Activated CD4-positive, alpha-beta T cell treated with anti-CD3 and anti-CD28 coated beads for 48 hours (primary cell): ENCODE data around the gene KDM2A.

ENCODE experiments used
- DNase-seq: peaks from one replicate; pipeline ENCODE4 v3.0.0-alpha.2; 2020

KDM2A gene

GRCh38 chr11:67287355-67288197 is 168.5 kb downstream of the KDM2A start:
- DNase-seq: peak; percentile 43

DNA sequence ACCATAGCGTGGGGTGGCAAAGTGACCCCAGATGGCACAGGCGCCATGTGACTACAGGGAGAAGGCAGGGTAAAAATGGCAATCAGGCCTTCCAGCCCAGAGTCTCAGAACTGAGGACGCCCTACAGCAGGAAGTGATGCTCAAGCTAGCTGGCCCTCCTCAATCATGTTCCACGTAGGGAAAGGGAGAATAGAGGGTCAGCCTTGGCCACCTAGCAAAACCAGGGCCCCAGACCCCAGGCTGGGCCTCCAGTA is 169.1 kb downstream of the KDM2A start:
- DNase-seq: no peak

DNA sequence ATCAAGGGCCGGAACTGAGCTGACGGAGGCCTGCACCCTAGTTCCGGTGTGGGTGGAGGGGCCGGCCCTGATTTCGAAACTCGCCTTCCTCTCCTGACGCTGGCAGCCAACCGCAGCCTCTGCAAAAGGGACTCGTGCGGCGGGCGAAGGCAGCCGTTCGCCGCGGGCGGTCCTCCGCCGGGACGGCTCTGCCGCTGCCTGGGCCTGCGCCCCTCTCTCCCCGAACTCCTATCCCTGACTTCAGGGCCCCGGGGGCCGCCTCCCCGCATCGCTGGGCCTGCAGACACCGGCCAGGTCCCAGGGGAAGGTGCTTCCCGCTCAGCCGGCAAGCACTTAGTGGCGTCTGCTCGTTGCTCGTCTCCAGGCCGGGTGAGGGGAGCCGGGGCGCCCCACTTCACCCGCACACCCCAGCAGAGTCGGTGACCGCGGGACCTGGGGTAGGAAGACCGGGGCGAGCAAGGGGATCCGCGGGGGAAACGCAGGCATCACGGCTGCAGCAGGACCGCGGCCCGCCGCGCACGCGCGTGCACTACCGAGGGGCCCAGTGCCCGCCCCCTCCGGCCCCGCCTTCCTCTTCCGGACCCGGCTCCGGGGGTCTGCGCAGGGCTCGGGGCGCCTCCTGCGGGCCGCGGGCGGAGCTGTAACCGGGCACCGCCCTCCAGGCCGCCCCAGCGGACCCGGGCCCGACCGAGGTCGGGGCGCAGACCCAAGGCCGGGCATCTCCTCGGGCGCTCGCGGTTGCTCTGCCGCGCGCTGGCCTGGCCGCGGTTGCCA is 169.6 kb downstream of the KDM2A start:
- DNase-seq: peak; percentile 93

DNA sequence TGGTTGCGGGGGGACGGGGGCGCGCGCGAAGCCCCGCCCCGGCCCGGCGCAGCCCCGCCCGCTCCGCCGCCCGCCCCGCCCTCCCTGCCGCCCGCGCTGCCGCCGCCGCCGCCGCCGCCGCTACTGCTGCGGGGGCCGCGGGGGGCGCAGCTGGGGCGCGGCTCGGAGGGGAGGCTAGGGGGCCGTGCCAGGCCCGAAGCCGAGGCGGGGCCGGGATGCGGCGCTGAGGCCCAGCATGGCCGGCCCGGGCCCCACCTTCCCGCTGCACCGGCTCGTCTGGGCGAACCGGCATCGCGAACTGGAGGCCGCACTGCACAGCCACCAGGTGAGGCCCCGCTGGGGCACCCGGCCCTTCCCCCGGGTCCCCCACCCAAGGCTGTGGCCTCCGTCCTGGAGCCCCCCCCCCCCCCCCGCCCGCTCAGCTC is 170.2 kb downstream of the KDM2A start, which contains the start of gene ANKRD13D:
ANKRD13D (plus strand) TSS at position 78 of the 425 bp plus-strand sequence; CDS start at position 236, 158 bp downstream.
- DNase-seq: no peak

GRCh38 chr11:67289651-67290479 is 170.8 kb downstream of the KDM2A start:
- no peak for DNase-seq

DNA sequence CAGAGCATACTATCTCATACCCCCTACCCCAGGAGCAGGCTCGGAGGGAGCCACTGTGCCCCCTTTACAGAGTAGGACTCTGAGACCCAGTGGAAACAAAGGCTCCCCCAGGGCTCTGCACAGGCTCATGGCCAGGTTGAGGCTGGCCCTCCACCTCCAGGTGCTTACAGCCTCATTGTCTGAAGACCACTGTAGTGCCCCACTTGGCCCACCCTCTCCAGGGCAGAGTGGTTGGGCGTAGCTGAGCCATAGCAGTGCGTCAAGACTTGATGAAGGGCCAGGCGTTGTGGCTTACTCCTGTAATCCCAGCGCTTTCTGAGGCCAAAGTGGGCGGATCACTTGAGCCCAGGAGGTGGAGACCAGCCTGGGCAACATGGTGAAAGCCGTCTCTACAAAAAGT is 171.7 kb downstream of the KDM2A start:
- DNase-seq: no peak

DNA sequence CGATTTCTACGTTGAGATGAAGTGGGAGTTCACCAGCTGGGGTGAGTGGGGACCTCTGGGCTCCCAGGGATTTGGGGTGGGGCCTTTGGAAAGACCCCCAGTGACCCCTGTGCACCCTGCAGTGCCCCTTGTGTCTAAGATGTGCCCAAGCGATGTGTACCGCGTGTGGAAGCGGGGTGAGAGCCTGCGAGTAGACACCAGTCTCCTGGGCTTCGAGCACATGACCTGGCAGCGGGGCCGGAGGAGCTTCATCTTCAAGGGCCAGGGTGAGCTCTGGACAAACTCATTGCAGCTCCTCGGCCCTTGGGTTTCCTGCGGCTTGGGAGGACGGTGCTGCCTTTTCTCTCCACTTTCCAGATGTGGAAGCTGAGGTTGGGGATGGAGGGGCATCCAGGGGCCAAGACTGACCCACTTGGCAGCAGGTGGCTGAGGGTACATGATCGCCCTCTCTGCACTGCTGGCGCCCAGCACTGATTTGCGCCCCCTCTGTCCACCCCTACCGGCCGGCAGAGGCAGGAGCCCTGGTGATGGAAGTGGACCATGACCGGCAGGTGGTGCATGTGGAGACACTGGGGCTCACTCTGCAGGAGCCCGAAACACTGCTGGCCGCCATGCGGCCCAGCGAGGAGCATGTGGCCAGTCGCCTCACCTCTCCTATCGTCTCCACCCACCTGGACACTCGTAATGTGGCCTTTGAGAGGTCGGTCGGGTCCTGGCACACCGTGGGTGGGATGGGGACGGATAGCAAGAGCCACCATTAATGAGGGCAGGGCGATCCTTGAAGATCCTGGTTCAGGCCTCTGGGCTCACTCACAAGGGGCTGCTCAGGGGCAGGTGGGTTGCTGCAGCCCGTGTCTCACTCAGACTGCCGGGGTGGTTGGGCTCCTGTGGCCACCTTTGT is 172.7 kb downstream of the KDM2A start:
- no peak for DNase-seq

GRCh38 chr11:67292671-67293070 is 173.6 kb downstream of the KDM2A start:
- no peak for DNase-seq

- DNase-seq: no peak
These were observed 174.0 kb downstream of the KDM2A start for GRCh38 chr11:67293090-67293489.

DNA sequence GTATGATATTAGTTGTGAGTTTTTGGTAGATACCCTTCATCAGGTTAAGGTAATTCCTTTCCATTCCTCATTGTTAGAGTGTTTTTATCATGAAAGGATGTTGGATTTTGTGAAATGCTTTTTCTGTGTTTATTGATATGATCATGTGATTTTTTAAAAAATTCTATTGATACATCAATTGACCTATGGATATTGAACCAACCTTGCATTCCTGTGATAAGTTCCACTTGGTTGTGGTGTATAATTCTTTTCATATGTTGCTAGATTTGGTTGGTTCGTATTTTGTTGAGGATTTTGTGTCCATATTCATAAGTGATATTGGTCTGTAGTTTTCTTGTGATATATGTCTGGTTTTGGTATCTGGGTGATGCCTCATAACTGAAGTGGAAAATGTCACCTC is 176.8 kb downstream of the KDM2A start:
- no peak for DNase-seq

DNA sequence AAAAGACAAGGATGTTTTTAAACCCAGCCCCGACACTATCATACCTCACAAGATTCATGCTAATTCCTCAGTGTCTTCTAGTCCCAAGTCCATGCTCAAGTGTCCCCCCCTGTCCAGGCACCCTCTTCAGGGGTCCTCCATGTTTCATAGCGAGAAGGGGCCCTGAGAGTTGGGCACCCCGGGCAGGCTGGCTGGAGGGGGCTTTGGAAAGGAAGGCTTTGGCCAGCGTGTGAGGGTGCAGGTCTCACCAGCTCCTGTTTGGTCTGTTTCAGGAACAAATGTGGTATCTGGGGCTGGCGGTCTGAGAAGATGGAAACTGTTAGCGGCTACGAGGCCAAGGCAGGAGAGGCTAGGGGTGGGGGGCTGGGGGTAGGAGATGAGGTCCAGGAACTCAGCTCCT is 179.7 kb downstream of the KDM2A start:
- DNase-seq: no peak

- DNase-seq: no peak
These were observed 180.6 kb downstream of the KDM2A start for GRCh38 chr11:67299471-67300191.

DNA sequence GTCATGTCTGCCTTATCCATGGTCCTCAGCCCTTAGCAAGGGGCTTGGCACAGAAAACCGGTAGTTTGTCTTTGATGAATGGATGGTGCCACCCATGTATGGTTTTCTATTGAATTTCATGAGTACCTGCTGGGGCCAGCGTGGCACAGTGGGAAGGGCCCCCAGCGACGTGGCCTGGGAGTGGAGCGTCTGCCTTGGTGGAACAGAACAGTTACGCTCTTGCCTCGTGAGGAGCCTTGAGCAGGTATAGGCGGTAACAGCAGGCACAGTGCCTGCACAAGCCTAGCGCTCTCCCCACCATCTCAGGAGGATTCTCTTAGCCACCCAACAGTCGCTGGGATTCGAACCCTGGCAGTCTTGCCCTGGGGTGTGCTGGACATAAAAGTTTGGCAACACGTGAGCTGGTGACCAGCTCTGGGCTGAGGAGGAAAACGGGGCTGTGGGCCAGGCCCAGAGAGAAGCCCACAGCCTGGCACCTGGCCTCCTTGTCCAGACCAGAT is 181.2 kb downstream of the KDM2A start:
- DNase-seq: no peak

DNA sequence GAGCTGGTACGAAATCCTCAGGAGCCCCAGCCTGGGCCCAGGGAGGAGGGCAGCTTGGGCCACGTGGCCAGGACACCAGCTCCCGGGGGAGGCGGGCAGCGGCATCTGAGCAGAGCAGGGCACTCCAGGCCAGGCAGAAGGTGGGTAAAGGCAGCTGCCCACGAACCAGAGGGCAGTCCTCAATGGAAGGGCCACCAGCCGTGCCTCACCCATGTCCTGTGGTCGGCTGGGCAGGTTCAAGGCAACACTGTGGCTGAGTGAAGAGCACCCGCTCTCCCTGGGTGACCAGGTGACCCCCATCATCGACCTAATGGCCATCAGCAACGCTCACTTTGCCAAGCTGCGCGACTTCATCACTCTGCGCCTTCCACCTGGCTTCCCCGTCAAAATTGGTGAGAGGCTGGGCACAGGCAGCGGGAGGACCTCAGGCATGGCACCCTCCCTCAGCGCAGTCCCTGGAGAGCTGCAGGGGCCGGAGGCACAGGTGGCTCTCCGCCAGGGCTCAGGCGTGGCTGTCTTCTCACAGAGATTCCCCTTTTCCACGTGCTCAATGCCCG is 181.8 kb downstream of the KDM2A start:
- DNase-seq: no peak

DNA sequence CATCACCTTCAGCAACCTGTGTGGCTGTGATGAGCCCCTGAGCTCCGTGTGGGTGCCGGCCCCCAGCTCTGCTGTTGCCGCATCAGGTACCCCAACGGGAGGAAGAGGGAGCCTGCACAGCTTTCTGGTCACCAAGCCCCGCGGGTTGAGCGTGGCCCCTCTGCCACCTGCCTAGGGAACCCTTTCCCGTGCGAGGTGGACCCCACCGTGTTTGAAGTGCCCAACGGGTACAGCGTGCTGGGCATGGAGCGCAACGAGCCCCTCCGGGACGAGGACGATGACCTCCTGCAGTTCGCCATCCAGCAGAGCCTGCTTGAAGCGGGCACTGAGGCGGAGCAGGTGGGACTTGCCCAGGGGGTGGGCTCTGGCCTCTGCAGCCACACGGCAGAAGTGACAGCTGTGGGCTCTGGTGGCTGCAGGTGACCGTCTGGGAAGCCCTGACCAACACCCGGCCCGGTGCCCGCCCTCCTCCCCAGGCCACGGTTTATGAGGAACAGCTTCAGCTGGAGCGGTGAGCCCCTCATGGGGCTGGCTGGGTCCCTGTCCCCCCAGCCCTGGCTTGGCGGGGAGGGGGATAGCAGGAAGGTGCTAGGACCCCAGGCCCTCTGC is 182.4 kb downstream of the KDM2A start:
- DNase-seq: no peak

DNA sequence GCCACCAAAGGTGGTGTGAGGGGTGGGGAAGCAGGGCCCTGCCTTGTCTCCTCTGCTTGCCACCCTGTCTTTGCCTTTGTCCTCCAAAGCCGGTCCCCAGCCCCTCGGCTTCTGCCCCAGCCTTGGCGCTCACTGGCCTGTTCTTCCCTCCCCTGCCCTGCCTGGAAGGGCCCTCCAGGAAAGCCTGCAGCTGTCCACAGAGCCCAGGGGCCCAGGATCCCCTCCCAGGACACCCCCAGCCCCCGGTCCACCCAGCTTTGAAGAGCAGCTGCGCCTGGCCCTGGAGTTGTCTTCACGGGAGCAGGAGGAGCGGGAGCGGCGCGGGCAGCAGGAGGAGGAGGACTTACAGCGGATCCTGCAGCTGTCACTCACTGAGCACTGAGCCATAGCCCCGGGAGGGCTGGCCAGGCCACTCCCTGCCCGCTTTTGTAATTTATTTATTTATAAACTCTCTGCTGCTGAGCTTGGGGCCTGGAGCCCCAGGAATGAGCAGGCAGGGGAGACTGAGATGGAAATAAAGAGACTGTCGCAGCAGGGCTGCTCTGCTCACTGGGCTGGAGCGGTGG is 183.0 kb downstream of the KDM2A start:
- DNase-seq: peak; percentile 3

DNA sequence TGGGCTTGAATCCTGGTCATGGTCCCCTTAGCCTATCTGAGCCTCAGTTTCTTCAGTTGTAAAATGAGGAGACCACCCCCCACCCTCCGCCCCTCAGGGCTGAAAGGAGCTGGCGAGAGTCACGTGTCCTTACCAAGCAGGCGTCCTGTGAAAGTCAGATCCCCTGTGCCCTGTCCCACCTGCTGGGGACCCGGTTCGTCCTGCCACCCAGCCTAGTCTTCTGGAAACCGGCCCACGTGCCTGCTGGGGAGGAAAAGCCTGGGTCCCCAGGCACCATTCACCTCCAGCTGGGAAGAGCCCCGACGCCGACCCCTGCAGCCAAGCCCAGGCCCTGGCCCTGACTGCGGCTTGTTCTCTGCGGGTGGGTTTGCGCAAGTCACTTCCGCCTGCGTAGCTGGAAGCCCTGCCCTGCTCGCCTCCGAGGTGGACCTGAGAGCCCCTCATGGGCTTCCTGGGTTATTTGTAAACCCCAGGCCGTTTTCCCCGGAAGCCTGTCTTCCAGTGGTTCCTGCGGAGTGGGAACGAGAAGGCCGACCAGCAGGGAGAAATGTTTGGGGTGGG is 183.6 kb downstream of the KDM2A start:
- DNase-seq: peak; percentile 12

GRCh38 chr11:67303132-67303834 is 184.2 kb downstream of the KDM2A start, which contains the start of gene SSH3:
SSH3 (plus strand) TSS chr11:67303530; CDS start chr11:67303626, 96 bp downstream.
- peak; percentile 53 for DNase-seq

DNA sequence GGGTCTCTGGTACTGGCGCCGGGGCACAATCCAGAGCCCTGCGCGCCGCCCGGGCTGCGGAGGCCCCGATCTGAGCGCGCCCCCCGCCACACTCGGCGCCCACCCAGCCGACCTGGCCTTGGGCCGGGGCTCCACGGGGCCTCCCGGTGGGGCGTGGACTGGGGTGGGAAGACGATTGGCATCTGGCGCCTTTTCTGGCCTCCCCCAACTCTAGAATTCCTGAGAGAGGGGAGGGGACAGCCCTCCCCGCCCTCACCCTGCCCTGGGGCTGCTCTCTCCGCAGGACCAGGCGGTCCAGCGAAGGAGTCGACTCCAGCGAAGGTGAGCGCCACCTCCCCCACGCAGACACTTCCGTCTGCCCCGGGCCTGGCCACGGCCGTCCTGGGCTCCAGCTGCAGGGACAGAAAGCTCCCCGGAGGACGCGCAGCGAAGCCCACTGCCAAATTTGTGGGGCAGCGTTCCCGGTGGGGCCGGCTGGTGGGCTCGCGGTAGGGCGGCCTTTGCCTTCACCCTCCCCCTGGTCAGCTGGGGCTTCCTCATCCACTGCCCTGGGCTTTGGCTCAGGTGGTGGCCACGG is 184.9 kb downstream of the KDM2A start:
- DNase-seq: peak; percentile 43
